Fibroblast of mammary gland (primary cell): ENCODE measurements around the gene GRB10.

Experiments used
- DNase-seq: peaks from one replicate; pipeline ENCODE4 v3.0.0-alpha.2; 2010; ENCODE audit warnings: low read depth
- H3K4me3 ChIP-seq: 2 replicates; pipeline ENCODE4 v1.5.1; 2011; ENCODE audit warnings: low read depth, mild to moderate bottlenecking, low read length, moderate library complexity; ENCODE audit not compliant: control insufficient read depth
- TF ChIP-seq, protein P1 (sequence below): conservative IDR thresholded peaks from 2 replicates; pipeline ENCODE4 v1.5.1; 2011; ENCODE audit warnings: low read depth, low read length, inconsistent platforms; ENCODE audit not compliant: control insufficient read depth, insufficient read depth

GRB10 gene

DNA sequence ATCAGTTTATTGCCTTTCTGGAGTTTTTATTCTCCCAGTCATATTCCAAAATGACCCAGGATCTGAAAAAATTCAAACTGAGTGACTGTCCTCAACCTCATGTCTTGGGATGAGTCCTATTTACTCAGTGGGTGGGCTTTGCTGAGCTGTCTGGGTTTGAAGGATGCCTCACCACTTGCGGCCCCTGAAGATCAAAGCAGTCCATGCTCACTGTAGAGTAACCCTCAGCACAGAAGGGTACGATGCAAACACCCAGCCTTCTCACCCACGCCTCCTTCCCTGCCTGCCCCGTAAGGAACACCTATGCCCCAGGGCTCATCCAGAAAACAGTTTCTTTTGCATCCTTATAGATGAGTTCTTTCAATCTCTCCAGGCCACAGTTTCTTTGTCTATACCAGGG is 42.2 kb upstream of the GRB10 start:
- DNase-seq: no peak
- TF ChIP-seq, protein P1, sequence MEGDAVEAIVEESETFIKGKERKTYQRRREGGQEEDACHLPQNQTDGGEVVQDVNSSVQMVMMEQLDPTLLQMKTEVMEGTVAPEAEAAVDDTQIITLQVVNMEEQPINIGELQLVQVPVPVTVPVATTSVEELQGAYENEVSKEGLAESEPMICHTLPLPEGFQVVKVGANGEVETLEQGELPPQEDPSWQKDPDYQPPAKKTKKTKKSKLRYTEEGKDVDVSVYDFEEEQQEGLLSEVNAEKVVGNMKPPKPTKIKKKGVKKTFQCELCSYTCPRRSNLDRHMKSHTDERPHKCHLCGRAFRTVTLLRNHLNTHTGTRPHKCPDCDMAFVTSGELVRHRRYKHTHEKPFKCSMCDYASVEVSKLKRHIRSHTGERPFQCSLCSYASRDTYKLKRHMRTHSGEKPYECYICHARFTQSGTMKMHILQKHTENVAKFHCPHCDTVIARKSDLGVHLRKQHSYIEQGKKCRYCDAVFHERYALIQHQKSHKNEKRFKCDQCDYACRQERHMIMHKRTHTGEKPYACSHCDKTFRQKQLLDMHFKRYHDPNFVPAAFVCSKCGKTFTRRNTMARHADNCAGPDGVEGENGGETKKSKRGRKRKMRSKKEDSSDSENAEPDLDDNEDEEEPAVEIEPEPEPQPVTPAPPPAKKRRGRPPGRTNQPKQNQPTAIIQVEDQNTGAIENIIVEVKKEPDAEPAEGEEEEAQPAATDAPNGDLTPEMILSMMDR: no peak
- no peak overlapping the region for H3K4me3 ChIP-seq

DNA sequence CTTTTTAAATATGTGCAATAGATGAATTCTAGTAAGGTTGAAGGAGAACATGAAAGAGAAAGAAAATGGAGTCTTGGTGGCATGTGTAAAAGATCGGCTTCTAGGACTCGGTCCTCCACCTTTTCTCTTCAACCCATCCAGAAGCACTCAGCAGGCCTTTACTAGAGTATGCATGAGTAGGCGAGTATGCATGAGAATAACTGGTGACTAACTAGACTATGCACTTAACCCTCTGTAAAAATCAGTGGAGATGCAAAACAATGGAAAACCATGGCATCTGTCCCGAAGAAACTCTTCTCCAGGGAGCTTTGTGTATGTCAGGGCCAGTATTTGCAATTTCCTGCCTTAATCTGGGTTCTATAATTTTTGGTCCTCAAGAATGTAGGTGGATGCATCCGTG is 40.0 kb upstream of the GRB10 start:
- H3K4me3 ChIP-seq: no peak overlapping the region
- TF ChIP-seq, protein P1: no peak
- no peak for DNase-seq

DNA sequence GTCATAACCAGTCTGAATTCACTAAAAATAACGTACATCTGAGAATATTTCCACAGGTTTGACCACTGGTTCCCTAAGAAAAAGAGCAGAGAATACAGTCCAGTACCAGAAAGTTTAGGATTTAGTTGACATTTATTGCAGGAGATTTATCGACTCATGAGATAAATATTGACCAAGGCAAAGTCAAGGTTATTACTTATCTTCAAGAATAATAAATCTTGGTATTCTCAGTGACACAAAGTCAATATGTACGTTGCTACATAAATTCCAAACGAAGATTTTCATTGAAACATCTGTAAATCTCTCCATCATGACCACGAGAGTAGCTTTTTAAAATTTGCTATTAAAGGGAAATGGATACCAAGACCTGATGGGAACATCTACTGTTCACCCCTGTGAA is 39.4 kb upstream of the GRB10 start:
- TF ChIP-seq, protein P1: no peak
- no peak for DNase-seq
- H3K4me3 ChIP-seq: no peak overlapping the region

DNA sequence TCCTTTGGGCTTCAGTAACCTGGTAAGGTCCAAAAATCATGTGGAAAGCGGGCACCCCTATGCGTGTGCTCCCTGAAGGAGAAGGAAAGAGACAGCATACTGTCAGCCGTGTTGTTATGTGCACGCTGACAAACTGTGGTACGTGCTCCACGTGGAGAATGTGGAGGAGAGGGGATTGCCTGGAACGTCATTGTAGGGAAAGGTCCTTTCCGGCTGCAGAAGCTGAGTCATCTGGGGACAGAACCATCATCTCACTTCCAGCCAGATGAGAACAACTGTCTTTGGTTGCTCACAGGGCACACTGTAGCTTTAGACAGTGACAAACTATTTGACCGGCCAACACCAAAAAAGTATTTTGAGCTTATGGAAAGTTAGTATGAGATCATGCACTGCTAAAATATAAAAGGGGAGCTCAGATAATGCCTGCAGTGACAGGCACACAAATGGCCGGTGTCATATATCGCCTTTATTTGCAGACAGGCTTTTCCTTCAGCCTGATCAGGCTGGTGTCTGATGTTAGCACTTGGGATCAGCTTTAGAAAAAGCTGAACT is 38.8 kb upstream of the GRB10 start:
- TF ChIP-seq, protein P1: no peak
- DNase-seq: no peak
- H3K4me3 ChIP-seq: no peak overlapping the region

DNA sequence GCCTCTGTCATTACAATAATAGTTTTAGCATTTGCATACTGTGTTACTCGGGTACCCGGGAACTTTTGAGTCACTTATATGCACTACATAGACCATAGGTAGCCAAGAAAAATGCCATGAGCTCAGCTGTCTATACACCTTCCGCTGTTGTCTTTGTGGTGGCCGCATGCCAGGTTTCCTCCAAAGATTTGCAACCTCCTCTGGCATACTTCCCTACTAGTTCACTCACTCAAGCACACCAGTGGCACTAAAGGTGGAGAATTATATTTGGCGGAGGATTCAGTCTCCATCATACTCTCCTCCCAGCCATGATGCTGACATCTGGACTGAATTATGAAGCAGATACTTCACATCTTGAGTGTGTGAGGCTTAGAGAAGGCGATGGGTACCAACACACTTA is 35.6 kb upstream of the GRB10 start:
- DNase-seq: no peak
- no peak overlapping the region for H3K4me3 ChIP-seq
- TF ChIP-seq, protein P1: no peak

DNA sequence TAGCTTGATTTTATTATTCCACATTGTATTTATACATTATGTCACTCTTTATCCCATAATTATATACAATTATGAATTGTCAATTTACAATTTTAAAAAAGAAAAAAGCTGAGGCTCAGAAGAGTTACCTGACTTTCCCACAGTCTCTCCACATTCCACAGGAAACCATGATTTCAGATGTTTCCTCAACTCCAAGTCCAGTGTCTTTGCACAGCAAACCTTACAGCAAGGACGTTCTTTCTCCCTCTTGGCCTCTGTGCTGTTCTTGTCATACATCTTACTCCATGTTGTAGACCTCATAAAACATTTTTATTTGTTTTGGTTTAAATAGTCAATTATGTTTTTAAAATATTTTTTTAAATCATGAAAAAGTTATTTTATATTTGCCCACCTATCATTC is 34.9 kb upstream of the GRB10 start:
- DNase-seq: no peak
- TF ChIP-seq, protein P1: no peak
- H3K4me3 ChIP-seq: no peak overlapping the region

DNA sequence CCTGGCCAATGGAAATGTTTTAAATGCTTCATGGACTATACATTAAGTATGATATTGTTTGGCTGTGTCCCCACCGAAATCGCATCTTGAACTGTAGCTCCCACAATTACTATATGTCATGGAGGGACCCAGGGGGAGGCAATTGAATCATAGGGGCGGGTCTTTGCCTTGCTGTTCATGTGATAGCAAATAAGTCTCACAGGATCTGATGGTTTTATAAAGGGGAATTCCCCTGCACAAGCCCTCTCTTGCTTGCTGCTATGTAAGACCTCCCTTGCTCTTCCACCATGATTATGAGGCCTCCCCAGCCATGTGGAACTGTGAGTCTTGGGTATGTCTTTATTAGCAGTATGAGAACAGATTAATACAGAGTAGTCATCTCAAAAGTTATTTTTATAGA is 32.4 kb upstream of the GRB10 start:
- TF ChIP-seq, protein P1: no peak
- DNase-seq: no peak
- no peak overlapping the region for H3K4me3 ChIP-seq
